Measurements from ENCODE around the gene ZNF774.
"Not testable (repeated sequence)": the region's sequence is repeated elsewhere in the genome, so short reads cannot be mapped to it uniquely, and the experiment has no call there.

Gene ZNF774

DNA sequence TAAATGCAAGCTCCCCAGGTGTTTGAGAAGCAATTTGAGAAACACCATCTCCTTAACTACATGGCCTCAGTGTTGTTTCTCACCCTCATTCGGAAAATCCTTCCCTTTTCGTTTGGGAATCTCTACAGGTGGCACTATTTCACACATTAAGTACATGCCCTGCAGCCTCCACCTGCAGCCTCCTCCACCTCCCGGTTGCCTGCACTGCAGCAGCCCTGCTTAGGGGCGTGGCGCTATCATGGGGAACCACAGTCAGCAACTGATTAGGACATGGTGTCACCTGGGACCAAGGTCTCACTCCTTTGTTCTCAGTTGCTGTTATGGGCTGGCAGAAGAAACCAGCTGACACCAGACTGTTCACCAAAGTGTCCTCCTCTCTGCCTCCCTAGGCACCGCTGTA, 11.7 kb upstream of the ZNF774 start:
- intact Hi-C loops (cut with DNase I), result no loop called here
- DNase-seq, result no peak

DNA sequence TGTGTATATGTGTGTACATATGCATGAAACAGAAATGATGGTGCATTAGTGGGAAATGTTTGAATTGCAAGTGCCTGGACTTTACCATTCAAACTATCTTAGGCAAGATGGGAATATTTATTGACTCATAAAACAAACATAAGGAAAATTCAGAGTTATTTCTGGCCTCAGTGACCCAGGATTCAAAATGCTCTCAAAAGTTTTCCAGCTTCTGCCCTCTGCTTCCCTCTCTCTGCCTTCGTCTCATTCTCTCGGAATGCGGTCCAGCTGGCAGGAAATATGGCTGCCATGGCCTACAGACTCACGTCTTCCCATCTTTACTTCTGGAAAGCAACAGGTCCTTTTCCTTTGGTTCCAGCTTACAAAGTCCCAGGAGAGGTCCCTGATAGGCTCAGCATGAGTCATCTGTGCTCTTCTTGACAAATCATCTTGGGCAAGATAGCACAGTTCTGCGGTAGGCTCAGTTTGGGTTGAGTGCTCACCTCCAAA, 8.7 kb upstream of the ZNF774 start:
- intact Hi-C loops (cut with DNase I), result no loop called here
- no peak for DNase-seq

DNA sequence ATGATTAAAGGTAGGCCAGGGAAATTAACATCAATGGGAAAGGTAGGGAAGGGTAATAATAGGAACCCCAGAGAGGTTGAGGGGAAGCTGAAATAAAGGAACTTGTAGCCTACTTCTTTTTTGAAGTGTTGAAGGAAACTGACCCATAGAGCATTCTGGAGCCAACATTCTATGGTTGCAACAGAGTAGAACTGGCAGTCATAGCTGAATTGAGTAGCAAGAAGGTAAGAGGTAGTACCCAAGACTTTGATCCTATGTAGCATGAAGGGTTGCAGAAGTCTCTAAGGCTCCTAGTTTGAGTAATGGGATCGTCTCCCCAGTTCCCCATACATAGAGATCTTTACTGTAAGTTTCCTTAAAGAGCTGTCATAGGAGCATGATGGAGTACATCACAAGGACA, 7.4 kb upstream of the ZNF774 start:
- intact Hi-C loops (cut with DNase I), result no loop called here
- DNase-seq, result no peak

DNA sequence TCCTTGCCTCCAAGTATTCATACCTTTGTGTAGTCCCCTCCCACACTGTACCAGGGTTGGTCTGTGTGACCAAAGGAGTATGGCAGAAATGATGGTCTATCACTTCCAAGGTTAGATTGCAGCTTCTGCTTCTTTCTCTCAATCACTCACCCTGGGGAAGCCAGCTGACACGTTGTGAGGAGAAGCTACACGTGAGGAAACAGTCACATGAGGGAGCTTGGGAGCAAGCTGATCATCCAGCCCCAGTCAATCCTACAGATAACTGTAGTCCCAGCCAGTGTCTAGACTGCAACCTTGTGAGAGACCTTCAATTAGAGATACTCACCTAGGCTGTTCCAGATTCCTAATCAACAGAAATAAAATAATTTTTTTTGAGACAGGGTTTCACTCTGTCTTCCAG, 6.2 kb upstream of the ZNF774 start:
- DNase-seq, result no peak
- intact Hi-C loops (cut with DNase I), result no loop called here

DNA sequence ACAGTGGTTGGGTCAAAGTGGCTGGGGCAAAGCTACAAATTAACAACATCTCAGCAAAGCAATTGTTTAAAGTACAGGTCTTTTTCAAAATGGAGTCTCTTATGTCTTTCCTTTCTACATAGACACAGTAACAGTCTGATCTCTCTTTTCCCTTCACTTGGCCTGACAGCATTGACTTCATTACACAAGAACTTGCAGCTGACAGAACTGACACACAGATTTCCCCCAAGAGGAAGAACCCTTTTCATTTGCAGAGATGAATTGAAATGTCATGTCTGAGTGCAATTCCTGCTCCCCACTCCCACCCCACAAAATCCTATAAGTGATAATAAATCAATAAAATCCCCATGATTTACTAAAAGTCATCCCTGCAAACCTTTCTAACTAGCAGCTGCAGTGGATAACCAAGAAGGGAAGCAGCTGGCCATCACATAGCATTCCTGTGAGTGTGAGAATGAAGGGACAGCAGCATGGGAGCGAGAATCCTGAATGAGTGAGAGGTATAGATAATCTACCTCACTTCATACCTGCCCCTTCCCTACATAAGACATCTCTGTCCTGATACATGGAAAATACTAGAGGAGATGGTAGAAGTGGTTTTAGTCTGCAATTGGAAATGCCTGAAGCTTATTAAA, 4.5 kb upstream of the ZNF774 start:
- DNase-seq; intact Hi-C loops (cut with DNase I): not testable (repeated sequence)

DNA sequence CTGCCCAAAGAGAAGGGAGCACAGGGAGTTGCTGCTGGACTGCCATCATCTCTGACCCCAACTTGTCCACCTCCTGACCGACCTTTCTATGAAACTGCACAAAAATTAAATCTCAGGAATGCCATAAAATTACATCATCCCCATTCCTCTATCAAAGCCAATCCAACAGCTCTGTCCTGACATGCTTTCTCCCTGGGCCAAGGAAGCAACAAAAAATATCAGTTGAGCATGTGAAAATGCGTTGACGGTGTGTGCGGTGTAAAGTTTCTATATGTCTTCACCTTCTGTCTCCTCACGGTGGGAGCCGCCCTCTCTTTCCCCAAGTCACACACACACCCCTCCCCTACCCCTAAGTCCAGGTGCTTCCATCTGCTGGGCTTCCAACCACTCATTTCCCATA, 3.6 kb upstream of the ZNF774 start:
- no peak for DNase-seq
- intact Hi-C loops (cut with DNase I), result no loop called here

DNA sequence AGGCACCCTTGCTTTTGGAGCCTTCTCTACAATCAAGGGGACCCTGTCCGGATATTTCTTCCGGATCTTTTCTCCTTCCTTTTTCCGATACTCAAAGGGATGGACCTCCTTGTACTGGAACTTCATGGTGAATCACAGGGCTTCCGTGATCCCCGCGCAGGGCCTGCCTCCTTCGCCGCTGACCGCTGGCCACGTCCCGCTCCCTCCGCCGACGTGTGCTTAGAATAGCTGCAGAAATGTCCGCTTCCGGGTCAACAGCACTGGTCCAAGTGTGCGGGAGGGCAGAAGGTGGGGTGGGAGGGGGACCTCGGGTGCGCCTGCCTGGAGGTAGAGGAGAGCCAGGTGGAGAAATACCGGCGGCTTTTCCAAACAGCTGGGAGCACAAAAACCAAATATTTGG, 3.0 kb upstream of the ZNF774 start:
- DNase-seq, result no peak
- intact Hi-C loops (cut with DNase I), result no loop called here

DNA sequence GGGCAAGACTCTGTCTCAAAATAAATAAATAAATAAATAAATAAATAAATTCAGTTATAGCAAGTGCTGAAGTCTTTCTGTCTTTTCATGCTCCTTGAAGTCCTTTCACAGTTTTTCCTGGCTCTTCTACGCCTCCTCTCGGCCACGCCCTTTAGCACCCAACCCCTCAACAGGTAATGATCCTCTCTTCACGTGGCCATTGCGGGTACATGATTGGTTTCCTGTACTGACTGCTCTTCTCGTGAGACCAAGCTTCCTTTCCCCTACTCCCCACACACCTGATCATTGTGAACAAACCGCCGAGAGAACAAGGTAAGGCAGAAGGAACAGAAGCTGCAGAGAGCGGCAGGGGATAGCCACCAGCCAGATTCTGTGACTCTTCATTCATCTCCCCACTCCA, 2.3 kb upstream of the ZNF774 start:
- DNase-seq, result no peak
- intact Hi-C loops (cut with DNase I), result no loop called here

DNA sequence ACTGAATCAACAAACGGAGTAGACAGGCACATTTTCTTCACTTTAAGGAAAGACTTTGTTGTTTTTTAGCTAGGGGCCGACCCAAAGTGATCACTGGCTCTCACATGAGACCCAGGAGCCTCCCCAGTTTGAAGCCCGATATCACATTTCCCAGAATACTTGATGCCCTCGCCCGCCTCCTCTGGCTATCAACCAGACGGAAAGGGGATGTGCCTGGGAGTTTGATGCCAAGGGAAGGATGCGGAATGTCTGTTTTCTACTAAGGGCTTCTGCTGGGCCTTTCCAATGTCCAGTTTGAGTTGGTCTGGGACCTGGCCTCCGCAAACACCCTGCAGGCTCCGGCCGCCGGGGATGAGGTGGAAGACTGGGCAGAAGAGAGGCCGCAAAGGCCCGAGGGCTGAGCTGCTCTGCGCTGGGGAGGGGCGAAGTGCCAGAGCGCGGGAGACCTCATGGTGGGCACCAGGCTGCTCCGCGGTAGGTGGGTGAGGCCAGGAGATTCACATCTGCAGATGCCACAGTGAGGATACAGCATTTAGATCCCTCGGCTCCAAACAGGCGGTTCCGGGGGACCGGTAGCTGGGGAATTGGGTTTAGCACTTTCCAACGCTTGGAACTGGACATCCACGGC, 491 bp upstream of the ZNF774 start:
- intact Hi-C loops (cut with DNase I), result no loop called here
- DNase-seq, result peak in 3 of 42 donors; percentile 10 to 17 (median 11)

DNA sequence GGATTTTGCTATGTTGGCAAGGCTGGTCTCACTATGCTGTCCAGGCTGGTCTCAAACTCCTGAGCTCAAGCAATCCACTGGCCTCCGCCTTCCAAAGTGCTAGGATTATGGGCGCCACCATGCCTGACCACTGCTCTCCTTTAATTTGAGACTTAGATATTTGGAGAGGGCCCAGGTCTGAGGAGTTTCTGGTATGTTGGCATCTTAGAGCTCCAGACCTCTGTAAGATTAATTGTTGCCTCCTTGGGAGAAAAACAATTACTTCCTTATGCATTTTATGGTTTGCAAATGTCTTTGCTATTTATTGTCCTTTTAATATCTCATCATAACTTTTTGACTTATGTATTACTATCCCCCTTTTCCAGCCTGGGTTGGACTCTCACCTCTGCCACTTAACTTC, 2.9 kb downstream of the ZNF774 start:
- no peak for DNase-seq
- intact Hi-C loops (cut with DNase I), result no loop called here

DNA sequence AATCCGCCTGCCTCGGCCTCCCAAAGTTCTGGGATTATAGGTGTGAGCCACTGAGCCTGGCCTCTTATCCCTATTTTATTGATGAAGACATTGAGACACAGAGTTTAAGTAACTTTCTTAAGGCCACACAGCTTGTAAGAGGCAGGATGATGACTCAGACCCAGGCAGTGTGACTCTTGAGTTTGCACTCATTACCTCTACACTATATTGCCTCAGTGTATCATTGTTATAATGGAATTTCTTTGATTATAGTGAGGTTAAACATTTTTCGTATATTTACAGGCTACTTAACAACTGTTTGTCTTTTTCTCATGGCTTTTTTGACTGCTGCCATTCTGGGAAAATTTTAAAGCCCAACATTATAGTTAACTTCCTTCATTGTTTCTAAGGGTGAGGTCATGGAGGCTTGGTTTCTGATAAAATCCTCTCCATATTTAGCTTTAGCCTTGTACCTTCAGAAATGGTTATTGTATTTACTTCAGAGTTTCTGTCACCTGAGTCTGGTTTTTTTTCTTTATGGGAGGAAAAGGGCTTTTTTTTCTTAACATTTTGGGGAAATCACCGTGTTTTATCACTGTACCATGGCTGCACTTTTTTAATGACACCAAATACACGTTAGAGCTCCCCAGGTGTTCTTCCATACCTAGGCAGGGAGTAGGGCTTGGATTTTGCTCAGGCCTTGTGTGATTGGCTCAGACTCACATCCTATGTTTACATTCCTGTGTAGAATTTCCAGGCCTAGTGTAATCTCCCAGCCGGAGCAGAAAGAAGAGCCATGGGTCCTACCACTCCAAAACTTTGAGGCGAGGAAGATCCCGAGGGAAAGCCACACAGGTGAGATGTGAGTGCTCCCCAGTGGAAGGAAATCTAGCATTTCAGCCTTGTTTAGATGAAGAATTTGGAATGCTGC, 6.3 kb downstream of the ZNF774 start:
- intact Hi-C loops (cut with DNase I), result no loop called here
- DNase-seq, result no peak

DNA sequence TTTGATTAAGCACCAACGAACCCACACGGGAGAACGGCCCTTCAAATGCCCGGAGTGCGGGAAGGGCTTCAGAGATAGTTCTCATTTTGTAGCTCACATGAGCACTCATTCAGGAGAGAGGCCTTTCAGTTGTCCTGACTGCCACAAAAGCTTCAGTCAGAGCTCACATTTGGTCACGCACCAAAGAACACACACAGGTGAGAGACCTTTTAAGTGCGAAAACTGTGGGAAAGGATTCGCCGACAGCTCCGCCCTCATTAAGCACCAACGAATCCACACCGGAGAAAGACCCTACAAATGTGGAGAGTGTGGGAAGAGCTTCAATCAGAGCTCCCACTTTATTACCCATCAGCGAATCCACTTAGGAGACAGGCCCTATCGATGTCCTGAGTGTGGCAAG, 8.7 kb downstream of the ZNF774 start:
- DNase-seq, result no peak
- intact Hi-C loops (cut with DNase I), result loop anchor here (5.0 kb wide), 1 partner anchor 122 kb away; no protein-coding TSS in a partner anchor

DNA sequence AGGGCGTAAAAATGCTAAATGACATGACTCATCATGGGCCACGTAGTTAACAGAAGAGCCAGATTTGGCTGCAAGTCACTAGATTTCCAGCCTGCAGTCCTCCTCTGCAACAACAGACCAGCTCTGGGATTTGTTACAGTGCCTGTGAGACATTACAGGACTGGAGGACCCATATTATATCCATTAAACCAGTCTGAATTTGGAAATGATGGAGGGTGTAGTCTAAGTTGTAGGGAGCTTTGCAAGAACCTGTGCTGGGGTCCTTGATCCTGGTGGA, 10.8 kb downstream of the ZNF774 start:
- intact Hi-C loops (cut with DNase I), result loop anchor here (5.0 kb wide), 1 partner anchor 119 kb away; no protein-coding TSS in a partner anchor
- DNase-seq, result peak in 10 of 42 donors; percentile 11 to 63 (median 32)

DNA sequence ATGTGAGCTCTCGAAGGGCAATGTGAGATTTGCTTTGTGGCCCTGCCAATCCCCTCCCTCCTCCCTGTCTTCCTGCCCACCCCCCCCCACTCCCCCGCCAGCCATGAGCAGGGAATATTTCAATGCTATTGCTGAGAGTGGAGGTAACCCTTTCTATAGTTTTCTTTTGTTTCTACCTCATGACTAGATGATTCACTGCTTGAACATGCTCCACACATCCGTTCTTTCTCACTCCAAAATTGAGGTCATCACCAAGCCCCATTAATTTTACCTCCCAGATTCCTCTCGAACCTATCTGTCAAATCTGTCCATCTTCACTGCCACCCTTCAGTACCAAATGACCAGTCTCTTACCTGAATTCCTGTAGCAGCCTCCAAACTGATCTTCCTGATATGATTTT, 12.2 kb downstream of the ZNF774 start:
- DNase-seq, result no peak
- intact Hi-C loops (cut with DNase I), result loop anchor here (5.0 kb wide), 1 partner anchor 118 kb away; no protein-coding TSS in a partner anchor

DNA sequence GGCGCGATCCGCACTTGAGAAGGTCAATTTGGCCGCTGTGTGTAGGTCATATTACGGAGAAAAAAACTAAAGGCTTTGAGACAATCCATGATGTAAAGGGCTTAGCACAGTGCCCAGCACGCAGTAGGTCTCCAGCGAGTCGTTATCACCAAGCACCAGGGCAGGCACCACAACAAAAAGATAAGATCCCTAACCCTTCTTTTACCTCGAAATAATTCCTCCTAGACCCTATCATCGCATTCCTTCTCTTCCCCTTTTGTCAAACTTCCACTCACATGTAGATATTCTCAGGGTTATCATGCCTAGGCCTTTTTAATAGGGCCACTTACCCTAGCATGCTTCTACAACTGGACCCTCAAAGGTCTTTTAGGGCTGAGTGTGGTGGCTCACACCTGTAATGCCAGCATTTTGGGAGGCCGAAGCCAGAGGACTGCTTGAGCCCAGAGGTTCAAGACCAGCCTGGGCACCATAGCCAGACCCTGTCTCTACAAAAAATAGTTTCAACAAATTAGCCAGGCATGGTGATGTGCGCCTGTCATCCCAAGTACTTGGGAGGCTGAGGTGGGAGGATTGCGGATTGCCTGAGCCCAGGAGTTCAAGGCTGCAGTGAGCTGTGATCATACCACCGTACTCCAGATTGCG, 13.5 kb downstream of the ZNF774 start:
- intact Hi-C loops (cut with DNase I), result no loop called here

DNA sequence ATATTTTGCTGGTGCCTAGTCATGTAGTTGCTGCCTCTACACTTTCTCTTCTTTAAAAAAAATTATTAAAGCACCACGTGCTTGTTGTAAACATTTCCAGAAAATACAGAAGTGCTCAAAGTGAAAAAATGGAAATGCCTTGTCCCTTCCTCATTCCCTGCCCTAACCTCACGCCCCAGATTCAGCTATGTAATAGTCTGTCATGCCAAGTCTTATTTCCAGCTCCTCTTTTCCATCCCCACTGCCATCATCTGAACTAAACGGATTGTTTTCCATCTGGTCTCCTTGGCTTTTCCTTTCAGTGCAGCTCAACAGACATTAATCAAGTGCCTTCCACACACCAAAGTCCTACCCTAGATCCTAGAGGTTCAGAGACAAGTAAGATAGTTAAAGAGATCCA, 15.5 kb downstream of the ZNF774 start:
- intact Hi-C loops (cut with DNase I), result no loop called here
- no peak for DNase-seq

More for the DNA sequence above, 13.5 kb downstream of the ZNF774 start:
- no peak for DNase-seq

DNA sequence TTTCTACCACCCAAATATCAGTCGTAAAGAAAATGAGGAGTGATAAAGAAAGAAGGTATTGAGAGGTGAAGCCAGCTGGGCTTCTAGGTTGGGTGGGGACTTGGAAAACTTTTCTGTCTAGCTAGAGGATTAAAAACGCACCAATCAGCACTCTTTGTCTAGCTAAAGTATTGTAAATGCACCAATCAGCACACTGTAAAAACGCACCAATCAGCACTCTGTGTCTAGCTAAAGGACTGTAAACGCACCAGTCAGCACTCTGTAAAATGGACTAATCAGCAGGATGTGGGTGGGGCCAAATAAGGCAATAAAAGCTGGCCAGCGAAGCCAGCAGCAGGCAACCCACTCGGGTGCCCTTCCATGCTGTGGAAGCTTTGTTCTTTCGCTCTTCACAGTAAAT, 23.0 kb downstream of the ZNF774 start:
- no peak for DNase-seq
- intact Hi-C loops (cut with DNase I), result no loop called here

DNA sequence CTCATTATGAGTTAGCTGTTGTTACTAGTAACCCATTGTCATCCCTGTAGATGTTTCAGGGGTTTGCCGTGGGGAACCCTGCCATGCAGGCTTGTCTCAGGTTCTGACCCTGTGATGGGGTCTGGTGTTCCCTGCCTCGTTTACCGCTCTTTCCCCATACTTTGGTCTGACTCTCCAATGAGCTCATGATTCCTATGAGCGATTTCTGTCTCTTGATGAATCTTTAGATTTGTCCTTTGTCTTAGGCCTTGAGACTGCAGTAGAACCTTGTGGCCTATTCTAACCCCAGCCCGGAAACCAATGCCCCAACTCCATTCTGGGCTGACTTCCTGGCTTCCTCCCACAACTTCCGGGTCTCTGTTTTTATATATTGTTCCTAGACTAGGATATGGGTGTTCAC, 24.7 kb downstream of the ZNF774 start:
- DNase-seq, result no peak
- intact Hi-C loops (cut with DNase I), result no loop called here

DNA sequence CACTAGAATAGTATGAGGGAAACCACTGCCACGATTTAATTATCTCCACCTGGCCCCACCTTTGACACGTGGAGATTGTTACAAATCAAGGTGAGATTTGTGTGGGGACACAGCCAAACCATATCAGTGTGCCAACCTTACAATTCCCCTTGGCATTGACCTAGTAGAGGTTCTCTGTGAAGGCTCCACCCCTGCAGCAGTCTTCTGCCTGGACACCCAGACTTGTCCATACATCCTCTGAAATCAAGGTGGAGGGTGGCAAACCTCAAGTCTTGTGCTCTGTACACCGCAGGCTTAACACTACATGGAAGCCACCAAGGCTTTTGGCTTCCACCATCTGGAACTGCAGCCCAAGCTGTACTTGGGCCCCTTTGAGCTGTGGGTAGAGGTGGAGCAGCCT, 27.2 kb downstream of the ZNF774 start:
- DNase-seq, result no peak
- intact Hi-C loops (cut with DNase I), result no loop called here

DNA sequence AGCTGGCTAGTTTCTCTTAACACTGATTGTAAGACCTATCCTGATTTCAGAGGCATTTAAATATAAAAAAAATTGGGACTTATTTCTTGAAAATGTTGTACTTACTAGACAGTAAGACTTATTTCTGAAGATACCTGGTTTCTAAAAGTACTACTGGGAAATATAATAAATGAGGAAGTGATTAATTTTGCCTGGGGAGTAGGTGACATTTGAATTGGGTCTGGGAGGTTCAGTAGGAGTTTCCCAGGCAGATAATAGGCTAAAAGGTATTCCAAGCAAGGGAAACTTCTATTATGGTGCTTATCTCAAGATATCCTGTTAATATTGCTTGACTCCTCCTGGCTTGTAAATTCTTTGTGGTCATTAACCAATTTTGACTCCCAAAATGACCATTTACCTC, 29.4 kb downstream of the ZNF774 start:
- DNase-seq, result no peak
- intact Hi-C loops (cut with DNase I), result no loop called here

Measured in head of caudate nucleus (tissue), 42 donors.